Measurements from ENCODE around the gene LRRC42.

LRRC42 gene

GRCh38 chr1:53946252-53947171 lies at the start of gene LRRC42:
LRRC42 (plus strand) TSS chr1:53946350; CDS start chr1:53952000, 5,650 bp downstream.
- DNase-seq: no peak

- DNase-seq: no peak
Measured at GRCh38 chr1:53896635-53897229, 49.4 kb upstream of the LRRC42 start.

GRCh38 chr1:53899206-53899628 lies 46.9 kb upstream of the LRRC42 start:
- no peak for DNase-seq

GRCh38 chr1:53899708-53900107 lies 46.4 kb upstream of the LRRC42 start:
- no peak for DNase-seq

- no peak for DNase-seq
Measured at GRCh38 chr1:53902235-53903138, 43.7 kb upstream of the LRRC42 start.

- no peak for DNase-seq
Measured at GRCh38 chr1:53905509-53905908, 40.6 kb upstream of the LRRC42 start.

- DNase-seq: no peak
Measured at GRCh38 chr1:53906121-53906520, 40.0 kb upstream of the LRRC42 start.

GRCh38 chr1:53909946-53910345 lies 36.2 kb upstream of the LRRC42 start:
- DNase-seq: no peak

- DNase-seq: no peak
Measured at GRCh38 chr1:53911442-53911841, 34.7 kb upstream of the LRRC42 start.

- DNase-seq: no peak
Measured at GRCh38 chr1:53913352-53914033, 32.7 kb upstream of the LRRC42 start.

- DNase-seq: no peak
Measured at GRCh38 chr1:53918343-53918742, 27.8 kb upstream of the LRRC42 start.

- no peak for DNase-seq
Measured at GRCh38 chr1:53919675-53920066, 26.5 kb upstream of the LRRC42 start.

GRCh38 chr1:53927376-53927881 lies 18.7 kb upstream of the LRRC42 start:
- DNase-seq: no peak

GRCh38 chr1:53929246-53929960 lies 16.7 kb upstream of the LRRC42 start:
- no peak for DNase-seq

- DNase-seq: no peak
Measured at GRCh38 chr1:53930932-53931331, 15.2 kb upstream of the LRRC42 start.

GRCh38 chr1:53931523-53931922 lies 14.6 kb upstream of the LRRC42 start:
- no peak for DNase-seq

GRCh38 chr1:53934170-53934765 lies 11.9 kb upstream of the LRRC42 start:
- no peak for DNase-seq

GRCh38 chr1:53936430-53936829 lies 9.7 kb upstream of the LRRC42 start:
- no peak for DNase-seq

- DNase-seq: no peak
Measured at GRCh38 chr1:53938136-53938830, 7.9 kb upstream of the LRRC42 start.

GRCh38 chr1:53942127-53942957 lies 3.8 kb upstream of the LRRC42 start:
- no peak for DNase-seq

All from activated naive CD4-positive, alpha-beta T cell treated with anti-CD3 and anti-CD28 coated beads, Interleukin-2, amount 50 U/mL, for 16 hours (primary cell).